Lower leg skin (tissue), 3 donors: ENCODE measurements around the gene PRORP.

Experiments
- POLR2A ChIP-seq, 2 donors: fragments of 450-650 bp; IDR thresholded peaks; one replicate each; pipeline ENCODE4 v1.6.1; 2016 to 2017; ENCODE audit warnings: antibody characterized with exemption in 2 of 2, mild to moderate bottlenecking in 1 of 2, moderate library complexity in 1 of 2
- TF ChIP-seq, protein P1 (sequence below), 3 donors: fragments of 450-650 bp; IDR thresholded peaks; one replicate each; pipeline ENCODE4 v1.5.1; 2016; ENCODE audit warnings: antibody characterized with exemption in 3 of 3, mild to moderate bottlenecking in 3 of 3, moderate library complexity in 2 of 3

DNA sequence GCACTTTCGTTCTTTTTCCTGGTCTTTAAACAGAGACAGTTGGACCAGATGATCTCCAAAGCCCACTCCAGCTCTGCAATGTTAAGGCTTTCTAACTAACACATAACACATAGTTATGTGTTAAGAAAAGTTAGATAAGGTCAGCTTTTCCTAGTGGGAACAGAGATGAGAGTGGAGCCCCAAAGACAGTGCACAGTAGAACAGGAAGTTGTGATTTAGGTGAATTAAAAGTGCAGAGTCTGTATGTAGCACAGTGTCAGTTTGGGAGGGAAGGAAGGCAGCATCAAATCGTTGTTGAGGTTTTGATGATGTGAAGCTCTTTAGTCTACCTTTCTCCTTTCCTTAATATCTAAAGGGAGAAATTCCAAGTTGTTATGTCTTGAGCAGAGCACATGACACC, 31.7 kb downstream of the PRORP start:
- TF ChIP-seq, protein P1, sequence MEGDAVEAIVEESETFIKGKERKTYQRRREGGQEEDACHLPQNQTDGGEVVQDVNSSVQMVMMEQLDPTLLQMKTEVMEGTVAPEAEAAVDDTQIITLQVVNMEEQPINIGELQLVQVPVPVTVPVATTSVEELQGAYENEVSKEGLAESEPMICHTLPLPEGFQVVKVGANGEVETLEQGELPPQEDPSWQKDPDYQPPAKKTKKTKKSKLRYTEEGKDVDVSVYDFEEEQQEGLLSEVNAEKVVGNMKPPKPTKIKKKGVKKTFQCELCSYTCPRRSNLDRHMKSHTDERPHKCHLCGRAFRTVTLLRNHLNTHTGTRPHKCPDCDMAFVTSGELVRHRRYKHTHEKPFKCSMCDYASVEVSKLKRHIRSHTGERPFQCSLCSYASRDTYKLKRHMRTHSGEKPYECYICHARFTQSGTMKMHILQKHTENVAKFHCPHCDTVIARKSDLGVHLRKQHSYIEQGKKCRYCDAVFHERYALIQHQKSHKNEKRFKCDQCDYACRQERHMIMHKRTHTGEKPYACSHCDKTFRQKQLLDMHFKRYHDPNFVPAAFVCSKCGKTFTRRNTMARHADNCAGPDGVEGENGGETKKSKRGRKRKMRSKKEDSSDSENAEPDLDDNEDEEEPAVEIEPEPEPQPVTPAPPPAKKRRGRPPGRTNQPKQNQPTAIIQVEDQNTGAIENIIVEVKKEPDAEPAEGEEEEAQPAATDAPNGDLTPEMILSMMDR (IDR thresholded peaks at IDR 0.05): no peak
- no peak for TF ChIP-seq POLR2A (IDR thresholded peaks at IDR 0.05)
